A204.1 (cell line): ENCODE data around the gene ARFGAP1.
"Not testable (repeated sequence)": the region's sequence is repeated elsewhere in the genome, so short reads cannot be mapped to it uniquely, and the experiment has no call there.

Source experiments
- FAIRE-seq: peaks from 2 replicates; lab custom pipeline; 2012; peaks lifted over from hg19 to GRCh38; lab: Jason Lieb, UNC

The ARFGAP1 gene

GRCh38 chr20:63241272-63241671 is 31.3 kb upstream of the ARFGAP1 start:
- no peak for FAIRE-seq

GRCh38 chr20:63242736-63243135 is 29.9 kb upstream of the ARFGAP1 start:
- no peak for FAIRE-seq

- FAIRE-seq = no peak
Measured at GRCh38 chr20:63243604-63244247, 28.9 kb upstream of the ARFGAP1 start.

GRCh38 chr20:63244468-63244867 is 28.1 kb upstream of the ARFGAP1 start:
- FAIRE-seq = no peak

- no peak for FAIRE-seq
Measured at GRCh38 chr20:63246490-63247288, 25.9 kb upstream of the ARFGAP1 start.

GRCh38 chr20:63247671-63248228 is 24.9 kb upstream of the ARFGAP1 start:
- no peak for FAIRE-seq

GRCh38 chr20:63248835-63249591 is 23.6 kb upstream of the ARFGAP1 start:
- no peak for FAIRE-seq

GRCh38 chr20:63249891-63250290 is 22.7 kb upstream of the ARFGAP1 start:
- FAIRE-seq = no peak

GRCh38 chr20:63251350-63251749 is 21.3 kb upstream of the ARFGAP1 start:
- FAIRE-seq = not testable (repeated sequence)

- FAIRE-seq = no peak
Measured at GRCh38 chr20:63252284-63252711, 20.3 kb upstream of the ARFGAP1 start.

GRCh38 chr20:63253065-63253437 is 19.6 kb upstream of the ARFGAP1 start:
- no peak for FAIRE-seq

- FAIRE-seq = no peak
Measured at GRCh38 chr20:63253438-63254231, 19.0 kb upstream of the ARFGAP1 start.

- FAIRE-seq = no peak
Measured at GRCh38 chr20:63254232-63254605, 18.4 kb upstream of the ARFGAP1 start, which contains the start of gene NKAIN4. Gene NKAIN4 (minus strand): TSS chr20:63254463. CDS start chr20:63254450, 13 bp downstream.

GRCh38 chr20:63254606-63255384 is 17.8 kb upstream of the ARFGAP1 start:
- FAIRE-seq = no peak

GRCh38 chr20:63255931-63256704 is 16.5 kb upstream of the ARFGAP1 start:
- FAIRE-seq = no peak

- no peak for FAIRE-seq
Measured at GRCh38 chr20:63256954-63257353, 15.7 kb upstream of the ARFGAP1 start.

GRCh38 chr20:63257629-63258028 is 15.0 kb upstream of the ARFGAP1 start:
- FAIRE-seq = no peak

GRCh38 chr20:63258781-63259180 is 13.8 kb upstream of the ARFGAP1 start:
- no peak for FAIRE-seq

GRCh38 chr20:63259734-63260460 is 12.7 kb upstream of the ARFGAP1 start:
- FAIRE-seq = no peak

- no peak for FAIRE-seq
Measured at GRCh38 chr20:63260521-63260920, 12.1 kb upstream of the ARFGAP1 start.
